Osteocyte (in vitro differentiated cells): Measurements from ENCODE around the gene ATP6V1G3. TPM values are rescaled to one million over a fixed set of nuclear protein-coding genes. Genes with fewer than 3 reads are reported as not detected.

Experiments used
- DNase-seq: peaks from one replicate; pipeline ENCODE4 v3.0.0; 2021; ENCODE audit warnings: mixed read lengths; ENCODE audit not compliant: unreplicated experiment; ENCODE audit errors: extremely low spot score
- H3K27ac Mint-ChIP-seq: one replicate; pipeline ENCODE4 v1.8.0; 2021; ENCODE audit warnings: mild to moderate bottlenecking, mixed read lengths; ENCODE audit not compliant: unreplicated experiment
- H3K27me3 Mint-ChIP-seq: one replicate; pipeline ENCODE4 v1.8.0; 2021; ENCODE audit warnings: mixed read lengths; ENCODE audit not compliant: unreplicated experiment
- H3K36me3 Mint-ChIP-seq: one replicate; pipeline ENCODE4 v1.8.0; 2021; ENCODE audit warnings: mixed read lengths; ENCODE audit not compliant: unreplicated experiment
- H3K4me1 Mint-ChIP-seq: one replicate; pipeline ENCODE4 v1.8.0; 2021; ENCODE audit warnings: mixed read lengths; ENCODE audit not compliant: unreplicated experiment
- H3K4me3 Mint-ChIP-seq: one replicate; pipeline ENCODE4 v1.8.0; 2021; ENCODE audit warnings: mild to moderate bottlenecking, moderate library complexity, mixed read lengths; ENCODE audit not compliant: unreplicated experiment
- H3K9me3 Mint-ChIP-seq: one replicate; pipeline ENCODE4 v1.8.0; 2021; ENCODE audit warnings: mixed read lengths; ENCODE audit not compliant: unreplicated experiment
- total RNA-seq: library from RNA; stranded (reverse); gene quantifications from 2 replicates; pipeline ENCODE4 v1.2.1, GENCODE V29; 2021
- TF ChIP-seq, protein P1 (sequence below): fragments of 200-600 bp; sonication (generic); IDR thresholded peaks from 2 replicates; pipeline ENCODE4 v1.5.0; 2021; ENCODE audit warnings: antibody characterized with exemption, mild to moderate bottlenecking, moderate library complexity

ATP6V1G3 gene
- total RNA-seq, 1 donor from 2014 or later, result not detected

DNA sequence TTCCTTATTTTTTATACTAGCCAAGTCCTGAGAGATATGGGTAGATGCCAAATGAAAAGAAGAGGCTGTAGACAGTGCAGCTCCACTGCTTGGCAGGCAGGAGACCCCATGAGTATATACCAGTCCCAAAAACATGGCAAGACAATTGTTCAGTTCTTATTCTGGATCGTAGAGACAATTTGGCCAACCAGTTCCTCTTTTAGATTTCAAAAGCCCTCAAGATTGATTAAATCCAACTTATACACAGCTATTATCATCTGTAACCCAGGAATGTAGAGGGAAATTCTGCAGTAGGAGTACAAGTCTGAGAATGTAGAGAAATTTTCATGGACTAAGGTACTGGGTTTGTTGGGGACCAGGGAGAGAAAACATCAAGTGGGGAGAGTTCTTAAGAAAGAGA is 50.3 kb downstream of the ATP6V1G3 start:
- H3K27ac Mint-ChIP-seq, result no peak overlapping the region
- no peak overlapping the region for H3K4me3 Mint-ChIP-seq
- H3K36me3 Mint-ChIP-seq, result no peaks in the 10 kb centered on the region
- no peak for DNase-seq
- peaks cover 13% of the 10 kb centered on the region for H3K4me1 Mint-ChIP-seq
- H3K27me3 Mint-ChIP-seq, result no peaks in the 10 kb centered on the region
- TF ChIP-seq, protein P1, sequence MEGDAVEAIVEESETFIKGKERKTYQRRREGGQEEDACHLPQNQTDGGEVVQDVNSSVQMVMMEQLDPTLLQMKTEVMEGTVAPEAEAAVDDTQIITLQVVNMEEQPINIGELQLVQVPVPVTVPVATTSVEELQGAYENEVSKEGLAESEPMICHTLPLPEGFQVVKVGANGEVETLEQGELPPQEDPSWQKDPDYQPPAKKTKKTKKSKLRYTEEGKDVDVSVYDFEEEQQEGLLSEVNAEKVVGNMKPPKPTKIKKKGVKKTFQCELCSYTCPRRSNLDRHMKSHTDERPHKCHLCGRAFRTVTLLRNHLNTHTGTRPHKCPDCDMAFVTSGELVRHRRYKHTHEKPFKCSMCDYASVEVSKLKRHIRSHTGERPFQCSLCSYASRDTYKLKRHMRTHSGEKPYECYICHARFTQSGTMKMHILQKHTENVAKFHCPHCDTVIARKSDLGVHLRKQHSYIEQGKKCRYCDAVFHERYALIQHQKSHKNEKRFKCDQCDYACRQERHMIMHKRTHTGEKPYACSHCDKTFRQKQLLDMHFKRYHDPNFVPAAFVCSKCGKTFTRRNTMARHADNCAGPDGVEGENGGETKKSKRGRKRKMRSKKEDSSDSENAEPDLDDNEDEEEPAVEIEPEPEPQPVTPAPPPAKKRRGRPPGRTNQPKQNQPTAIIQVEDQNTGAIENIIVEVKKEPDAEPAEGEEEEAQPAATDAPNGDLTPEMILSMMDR, result no peak
- H3K9me3 Mint-ChIP-seq, result no peaks in the 10 kb centered on the region

DNA sequence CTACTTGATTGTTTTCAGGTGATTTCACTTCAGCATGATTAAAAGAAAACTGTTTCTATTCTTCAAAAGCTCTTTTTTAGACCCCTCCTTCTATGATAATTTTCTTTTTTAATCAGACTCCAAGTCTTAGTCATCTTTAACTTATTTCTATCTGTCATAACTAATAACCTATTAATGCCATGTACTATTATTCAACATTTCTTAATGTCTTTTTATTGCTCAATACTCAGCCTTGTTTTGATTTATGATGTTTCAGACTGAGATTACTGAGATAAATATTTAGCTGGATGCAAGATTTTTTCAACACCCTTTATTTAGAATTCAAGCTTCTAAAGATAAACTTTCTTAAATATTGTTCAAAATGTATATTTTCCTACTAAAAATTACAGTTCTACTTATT is 53.6 kb downstream of the ATP6V1G3 start:
- H3K27ac Mint-ChIP-seq, result no peak overlapping the region
- peaks cover 16% of the 10 kb centered on the region for H3K4me1 Mint-ChIP-seq
- H3K4me3 Mint-ChIP-seq, result no peak overlapping the region
- no peak for DNase-seq
- H3K9me3 Mint-ChIP-seq, result peaks cover 3% of the 10 kb centered on the region
- TF ChIP-seq, protein P1, result no peak
- H3K36me3 Mint-ChIP-seq, result no peaks in the 10 kb centered on the region
- H3K27me3 Mint-ChIP-seq, result no peaks in the 10 kb centered on the region

DNA sequence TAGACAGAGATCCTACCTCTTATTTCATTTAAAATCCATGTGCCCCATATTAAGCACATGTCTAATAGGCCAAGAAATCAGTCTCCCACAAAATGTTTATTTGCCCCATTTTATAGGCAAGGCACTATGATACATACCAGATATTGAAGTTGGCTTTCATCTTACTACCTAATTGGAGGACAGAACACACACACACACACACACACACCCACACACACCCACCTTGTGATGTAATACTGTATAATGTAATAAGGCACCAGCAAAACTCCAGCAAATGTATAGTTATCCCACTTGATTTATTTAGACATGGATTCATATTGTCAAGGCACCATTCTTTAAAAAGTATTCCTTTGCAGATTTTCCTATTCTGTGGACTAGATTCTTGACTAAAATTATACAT is 56.8 kb downstream of the ATP6V1G3 start:
- peaks cover 13% of the 10 kb centered on the region for H3K4me1 Mint-ChIP-seq
- no peaks in the 10 kb centered on the region for H3K27me3 Mint-ChIP-seq
- H3K27ac Mint-ChIP-seq, result no peak overlapping the region
- H3K4me3 Mint-ChIP-seq, result no peak overlapping the region
- H3K9me3 Mint-ChIP-seq, result peaks cover 8% of the 10 kb centered on the region
- H3K36me3 Mint-ChIP-seq, result no peaks in the 10 kb centered on the region
- DNase-seq, result no peak
- TF ChIP-seq, protein P1, result no peak

DNA sequence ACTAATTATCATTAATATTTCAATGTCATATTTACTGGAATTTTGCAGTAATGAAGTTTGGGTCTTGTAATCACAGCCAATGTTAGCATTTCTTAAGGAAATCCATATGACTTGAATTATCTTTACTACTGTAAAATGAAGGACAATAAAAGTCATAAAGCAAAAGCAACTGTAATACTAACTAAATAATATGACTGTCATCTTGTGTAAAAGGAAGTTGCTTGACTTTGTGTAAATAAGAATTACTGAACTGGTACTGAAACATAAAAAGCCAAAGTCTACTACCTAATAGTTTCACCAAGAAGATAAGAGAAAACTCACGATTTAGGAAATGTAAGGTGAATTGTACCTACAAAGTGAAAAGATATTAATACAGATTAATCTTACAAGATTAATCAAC is 57.5 kb downstream of the ATP6V1G3 start:
- peaks cover 13% of the 10 kb centered on the region for H3K4me1 Mint-ChIP-seq
- no peaks in the 10 kb centered on the region for H3K36me3 Mint-ChIP-seq
- TF ChIP-seq, protein P1, result no peak
- peaks cover 8% of the 10 kb centered on the region for H3K9me3 Mint-ChIP-seq
- no peak overlapping the region for H3K4me3 Mint-ChIP-seq
- H3K27me3 Mint-ChIP-seq, result no peaks in the 10 kb centered on the region
- no peak overlapping the region for H3K27ac Mint-ChIP-seq
- DNase-seq, result no peak

DNA sequence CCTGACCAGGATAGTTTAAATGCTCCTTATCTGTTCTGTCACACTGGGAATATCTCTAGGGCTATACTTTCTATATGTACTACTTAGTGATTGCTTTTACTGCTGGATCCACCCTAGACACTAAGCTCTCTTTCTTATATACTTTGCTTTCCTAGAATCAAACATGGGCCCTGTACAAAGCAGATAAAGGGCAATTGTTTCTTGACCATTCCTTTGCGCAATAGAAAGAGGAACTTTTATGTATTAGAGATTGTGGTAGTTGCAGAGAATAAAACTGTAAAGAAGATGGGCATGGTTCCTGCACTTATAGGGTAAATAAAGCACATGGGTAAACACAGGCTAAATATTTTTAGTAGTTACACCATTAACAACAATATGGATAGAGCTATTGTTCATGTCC is 58.8 kb downstream of the ATP6V1G3 start:
- Mint-ChIP-seq H3K9me3 (peaks cover 8% of the 10 kb centered on the region), H3K27me3 (no peaks in the 10 kb centered on the region), H3K4me1 (peaks cover 13% of the 10 kb centered on the region), H3K4me3 (no peak overlapping the region), H3K36me3 (no peaks in the 10 kb centered on the region), H3K27ac (no peak overlapping the region)
- DNase-seq, result no peak
- TF ChIP-seq, protein P1, result no peak
